Measurements from ENCODE around the gene RNU7-1. TPM values are rescaled to one million over a fixed set of nuclear protein-coding genes. Genes with fewer than 3 reads are reported as not detected.
A peak's percentile ranks its signal among the peaks of the same experiment; 100 is the strongest.

Gene RNU7-1
- total RNA-seq, 2 donors from 2014 or later, result not detected

DNA sequence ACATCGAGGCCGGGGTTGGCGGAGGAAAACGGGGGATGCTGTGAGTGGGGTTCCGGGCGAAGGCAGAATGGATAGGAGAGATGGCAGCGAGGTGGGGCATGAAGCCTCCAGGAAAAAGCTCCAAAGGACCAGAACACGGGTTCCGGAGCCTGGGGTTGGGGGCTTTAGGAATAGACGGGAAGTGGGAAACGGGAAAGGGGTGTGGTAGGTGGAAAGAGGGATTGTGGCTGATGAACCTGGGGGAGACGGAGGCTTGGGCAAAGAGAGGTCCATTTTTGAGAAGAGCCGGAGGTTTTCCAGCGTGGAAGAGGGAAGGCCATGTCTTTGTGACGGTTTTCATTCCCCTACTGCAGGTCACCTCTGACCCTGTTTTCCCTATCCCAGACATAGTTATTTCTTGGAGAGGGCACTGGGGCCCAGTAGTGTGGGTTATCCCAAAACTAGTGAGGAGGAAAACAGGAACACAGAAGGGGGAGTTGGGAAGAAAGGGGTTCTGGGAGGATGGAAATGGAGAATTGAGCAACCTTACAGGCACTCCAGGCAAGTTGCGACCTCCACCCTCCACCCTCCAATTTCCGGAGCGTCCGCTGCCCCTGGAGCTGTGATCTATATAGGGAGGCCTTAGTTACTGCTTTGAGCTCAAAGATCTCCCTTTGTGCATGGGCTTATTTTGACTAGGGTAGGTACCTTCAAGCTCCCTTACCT, 14.8 kb upstream of the RNU7-1 start:
- Mint-ChIP-seq H3K9me3 (no peaks in the 10 kb centered on the region), H3K36me3 (peaks cover 6 to 9% of the 10 kb centered on the region in 2 donors), H3K27ac (peak overlapping the region; percentile 81 to 94)
- no peak for DNase-seq (ENCODE audit: low spot score in 2 of 2)
- ATAC-seq, result no peak

DNA sequence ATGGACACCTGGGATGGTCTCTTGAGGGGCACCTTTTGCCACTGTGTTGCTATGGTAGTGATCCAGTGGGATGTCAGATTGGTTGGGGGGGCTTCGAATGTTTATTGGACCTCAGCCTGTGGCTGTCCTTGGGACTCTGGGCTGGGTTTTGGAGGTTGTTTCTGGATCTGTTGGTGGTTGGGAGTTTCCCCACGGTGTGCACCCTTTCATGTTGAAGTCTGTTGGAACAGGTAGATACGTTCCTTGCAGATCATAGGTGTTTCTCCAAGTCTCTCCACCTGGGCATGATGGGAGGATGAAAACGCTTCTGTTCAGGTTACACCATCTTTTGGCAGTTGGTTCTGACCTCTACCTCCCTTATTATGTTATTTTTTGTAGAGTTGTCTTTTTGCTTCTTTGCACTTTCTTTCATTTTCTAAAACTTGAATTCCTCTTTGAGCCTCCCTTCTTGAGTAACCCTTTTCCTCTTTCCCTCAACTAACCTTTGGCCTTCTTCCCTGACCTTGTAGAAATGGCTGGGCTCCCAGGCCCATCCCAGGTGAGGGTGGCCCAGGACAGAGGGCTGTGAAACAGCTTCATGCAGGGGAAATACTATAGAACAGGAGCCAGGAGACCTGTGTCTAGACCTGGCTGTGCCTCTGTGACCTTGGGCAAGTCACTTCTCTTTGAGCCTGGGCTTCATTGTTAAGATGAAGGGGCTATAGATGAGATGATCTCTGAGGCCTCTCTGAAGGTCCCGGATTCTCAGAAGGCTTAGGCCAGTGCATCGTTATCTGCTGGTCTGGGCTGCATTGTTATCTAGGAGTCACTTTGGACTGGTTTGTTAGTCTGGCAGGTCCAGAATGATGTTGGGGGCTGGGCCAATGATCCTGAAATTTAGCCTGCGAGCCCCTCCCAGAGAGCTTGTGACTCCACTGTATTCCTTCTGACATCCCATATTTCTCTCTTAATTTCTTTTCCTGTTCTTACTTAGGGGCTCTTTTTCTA, 13.9 kb upstream of the RNU7-1 start:
- H3K36me3 Mint-ChIP-seq, result peaks cover 6 to 17% of the 10 kb centered on the region in 2 donors
- H3K9me3 Mint-ChIP-seq, result no peaks in the 10 kb centered on the region
- DNase-seq (ENCODE audit: low spot score in 2 of 2) (no peak), ATAC-seq (no peak)
- peak overlapping the region; percentile 81 to 97 for H3K27ac Mint-ChIP-seq

DNA sequence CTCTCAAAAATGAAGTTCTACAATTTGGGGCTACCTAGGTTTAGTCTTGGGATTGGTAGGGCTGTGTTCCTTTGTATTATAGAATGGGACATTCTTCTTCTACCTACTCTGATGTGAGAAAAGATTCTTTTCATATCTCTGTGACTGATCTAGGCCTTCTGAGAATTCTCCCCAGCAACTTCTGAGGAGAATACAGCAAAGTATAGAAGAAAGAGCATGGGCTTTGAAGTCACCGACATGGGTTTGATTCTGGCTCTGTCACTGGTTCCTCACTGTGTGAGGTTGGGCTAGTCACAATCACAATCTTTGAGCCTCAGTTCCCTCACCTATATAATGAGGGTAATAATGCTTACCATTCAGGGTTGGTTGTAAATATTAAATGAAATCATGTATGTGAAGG, 10.8 kb upstream of the RNU7-1 start:
- Mint-ChIP-seq H3K36me3 (peaks cover 17 to 29% of the 10 kb centered on the region in 2 donors), H3K27ac (peak overlapping the region; percentile 25 to 73), H3K9me3 (no peaks in the 10 kb centered on the region)
- DNase-seq (ENCODE audit: low spot score in 2 of 2) (no peak), ATAC-seq (no peak)

DNA sequence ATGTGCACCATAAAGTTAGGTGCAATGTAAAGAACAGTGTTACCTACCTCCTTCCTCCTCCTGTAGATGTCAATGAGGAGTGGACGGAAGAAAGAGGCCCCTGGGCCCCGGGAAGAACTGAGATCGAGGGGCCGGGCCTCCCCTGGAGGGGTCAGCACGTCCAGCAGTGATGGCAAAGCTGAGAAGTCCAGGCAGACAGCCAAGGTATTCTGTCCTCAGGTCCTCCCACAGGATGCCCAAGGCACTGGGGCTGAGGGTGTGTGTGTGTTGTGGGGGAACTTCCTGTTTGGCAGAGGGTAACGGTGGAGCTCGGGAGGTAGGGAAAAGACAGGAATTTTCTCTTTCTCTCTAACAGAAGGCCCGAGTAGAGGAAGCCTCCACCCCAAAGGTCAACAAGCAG, 9.5 kb upstream of the RNU7-1 start:
- ATAC-seq (no peak), DNase-seq (ENCODE audit: low spot score in 2 of 2) (no peak)
- peak overlapping the region; percentile 40 to 48 for H3K27ac Mint-ChIP-seq
- H3K36me3 Mint-ChIP-seq, result peaks cover 16 to 25% of the 10 kb centered on the region in 2 donors
- H3K9me3 Mint-ChIP-seq, result no peaks in the 10 kb centered on the region

DNA sequence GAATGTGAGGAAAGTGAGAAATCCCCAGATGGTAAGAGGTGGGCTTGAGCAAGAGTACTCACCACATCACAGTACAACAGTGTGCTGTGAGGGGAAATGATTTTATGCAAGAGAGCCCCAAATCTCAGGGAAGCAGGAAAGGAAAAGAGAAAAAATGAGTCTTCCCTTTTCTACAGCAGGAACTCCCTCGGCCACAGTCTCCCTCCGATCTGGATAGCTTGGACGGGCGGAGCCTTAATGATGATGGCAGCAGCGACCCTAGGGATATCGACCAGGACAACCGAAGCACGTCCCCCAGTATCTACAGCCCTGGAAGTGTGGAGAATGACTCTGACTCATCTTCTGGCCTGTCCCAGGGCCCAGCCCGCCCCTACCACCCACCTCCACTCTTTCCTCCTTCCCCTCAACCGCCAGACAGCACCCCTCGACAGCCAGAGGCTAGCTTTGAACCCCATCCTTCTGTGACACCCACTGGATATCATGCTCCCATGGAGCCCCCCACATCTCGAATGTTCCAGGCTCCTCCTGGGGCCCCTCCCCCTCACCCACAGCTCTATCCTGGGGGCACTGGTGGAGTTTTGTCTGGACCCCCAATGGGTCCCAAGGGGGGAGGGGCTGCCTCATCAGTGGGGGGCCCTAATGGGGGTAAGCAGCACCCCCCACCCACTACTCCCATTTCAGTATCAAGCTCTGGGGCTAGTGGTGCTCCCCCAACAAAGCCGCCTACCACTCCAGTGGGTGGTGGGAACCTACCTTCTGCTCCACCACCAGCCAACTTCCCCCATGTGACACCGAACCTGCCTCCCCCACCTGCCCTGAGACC, 8.0 kb upstream of the RNU7-1 start:
- ATAC-seq (no peak), DNase-seq (ENCODE audit: low spot score in 2 of 2) (no peak)
- H3K27ac Mint-ChIP-seq, result peak overlapping the region; percentile 95 to 98
- H3K36me3 Mint-ChIP-seq, result peaks cover 16 to 30% of the 10 kb centered on the region in 2 donors
- H3K9me3 Mint-ChIP-seq, result no peaks in the 10 kb centered on the region

DNA sequence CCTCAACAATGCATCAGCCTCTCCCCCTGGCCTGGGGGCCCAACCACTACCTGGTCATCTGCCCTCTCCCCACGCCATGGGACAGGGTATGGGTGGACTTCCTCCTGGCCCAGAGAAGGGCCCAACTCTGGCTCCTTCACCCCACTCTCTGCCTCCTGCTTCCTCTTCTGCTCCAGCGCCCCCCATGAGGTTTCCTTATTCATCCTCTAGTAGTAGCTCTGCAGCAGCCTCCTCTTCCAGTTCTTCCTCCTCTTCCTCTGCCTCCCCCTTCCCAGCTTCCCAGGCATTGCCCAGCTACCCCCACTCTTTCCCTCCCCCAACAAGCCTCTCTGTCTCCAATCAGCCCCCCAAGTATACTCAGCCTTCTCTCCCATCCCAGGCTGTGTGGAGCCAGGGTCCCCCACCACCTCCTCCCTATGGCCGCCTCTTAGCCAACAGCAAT, 7.4 kb upstream of the RNU7-1 start:
- Mint-ChIP-seq H3K9me3 (no peaks in the 10 kb centered on the region), H3K36me3 (peaks cover 16 to 30% of the 10 kb centered on the region in 2 donors), H3K27ac (peak overlapping the region; percentile 95 to 98)
- DNase-seq (ENCODE audit: low spot score in 2 of 2) (no peak), ATAC-seq (no peak)

DNA sequence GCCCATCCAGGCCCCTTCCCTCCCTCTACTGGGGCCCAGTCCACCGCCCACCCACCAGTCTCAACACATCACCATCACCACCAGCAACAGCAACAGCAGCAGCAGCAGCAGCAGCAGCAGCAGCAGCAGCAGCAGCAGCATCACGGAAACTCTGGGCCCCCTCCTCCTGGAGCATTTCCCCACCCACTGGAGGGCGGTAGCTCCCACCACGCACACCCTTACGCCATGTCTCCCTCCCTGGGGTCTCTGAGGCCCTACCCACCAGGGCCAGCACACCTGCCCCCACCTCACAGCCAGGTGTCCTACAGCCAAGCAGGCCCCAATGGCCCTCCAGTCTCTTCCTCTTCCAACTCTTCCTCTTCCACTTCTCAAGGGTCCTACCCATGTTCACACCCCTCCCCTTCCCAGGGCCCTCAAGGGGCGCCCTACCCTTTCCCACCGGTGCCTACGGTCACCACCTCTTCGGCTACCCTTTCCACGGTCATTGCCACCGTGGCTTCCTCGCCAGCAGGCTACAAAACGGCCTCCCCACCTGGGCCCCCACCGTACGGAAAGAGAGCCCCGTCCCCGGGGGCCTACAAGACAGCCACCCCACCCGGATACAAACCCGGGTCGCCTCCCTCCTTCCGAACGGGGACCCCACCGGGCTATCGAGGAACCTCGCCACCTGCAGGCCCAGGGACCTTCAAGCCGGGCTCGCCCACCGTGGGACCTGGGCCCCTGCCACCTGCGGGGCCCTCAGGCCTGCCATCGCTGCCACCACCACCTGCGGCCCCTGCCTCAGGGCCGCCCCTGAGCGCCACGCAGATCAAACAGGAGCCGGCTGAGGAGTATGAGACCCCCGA, 6.8 kb upstream of the RNU7-1 start:
- peak; percentile 33 to 58 for ATAC-seq
- peaks cover 16 to 30% of the 10 kb centered on the region in 2 donors for H3K36me3 Mint-ChIP-seq
- DNase-seq (ENCODE audit: low spot score in 2 of 2), result peak in 1 of 2 donors; percentile 64
- no peaks in the 10 kb centered on the region for H3K9me3 Mint-ChIP-seq
- peak overlapping the region; percentile 95 to 98 for H3K27ac Mint-ChIP-seq

DNA sequence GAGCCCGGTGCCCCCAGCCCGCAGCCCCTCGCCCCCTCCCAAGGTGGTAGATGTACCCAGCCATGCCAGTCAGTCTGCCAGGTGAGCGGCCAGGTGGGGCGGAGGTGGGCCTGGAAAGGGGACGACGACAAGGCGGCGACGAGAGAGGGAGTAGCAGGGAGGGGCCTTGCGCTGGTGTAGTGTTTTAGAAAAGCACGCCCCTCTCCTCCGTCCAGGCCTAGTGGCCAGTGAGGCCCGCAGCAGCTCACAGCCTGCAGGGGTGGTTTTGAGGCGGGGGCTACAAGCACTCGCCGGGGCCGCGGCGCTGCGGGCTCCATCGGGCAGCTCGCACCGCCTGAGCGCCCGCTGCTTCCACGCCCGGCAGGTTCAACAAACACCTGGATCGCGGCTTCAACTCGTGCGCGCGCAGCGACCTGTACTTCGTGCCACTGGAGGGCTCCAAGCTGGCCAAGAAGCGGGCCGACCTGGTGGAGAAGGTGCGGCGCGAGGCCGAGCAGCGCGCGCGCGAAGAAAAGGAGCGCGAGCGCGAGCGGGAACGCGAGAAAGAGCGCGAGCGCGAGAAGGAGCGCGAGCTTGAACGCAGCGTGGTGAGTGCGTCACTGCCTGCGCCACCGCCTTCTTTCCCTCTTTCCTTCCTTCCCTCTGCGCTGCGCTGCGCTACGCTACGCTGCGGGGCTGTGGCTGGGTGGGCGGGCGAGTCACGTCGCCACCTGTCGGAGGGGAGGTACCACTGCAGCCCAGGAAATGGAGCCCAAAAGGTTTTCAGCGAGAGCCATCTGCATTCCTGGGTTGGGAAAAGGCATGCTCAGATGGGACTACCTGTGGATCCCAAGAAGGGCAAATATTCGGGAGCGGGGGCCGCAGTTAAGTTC, 5.9 kb upstream of the RNU7-1 start:
- peak overlapping the region; percentile 95 to 98 for H3K27ac Mint-ChIP-seq
- H3K36me3 Mint-ChIP-seq, result peaks cover 16 to 30% of the 10 kb centered on the region in 2 donors
- ATAC-seq, result peak; percentile 95 to 96
- H3K9me3 Mint-ChIP-seq, result no peaks in the 10 kb centered on the region
- DNase-seq (ENCODE audit: low spot score in 2 of 2), result peak; percentile 90 to 94

DNA sequence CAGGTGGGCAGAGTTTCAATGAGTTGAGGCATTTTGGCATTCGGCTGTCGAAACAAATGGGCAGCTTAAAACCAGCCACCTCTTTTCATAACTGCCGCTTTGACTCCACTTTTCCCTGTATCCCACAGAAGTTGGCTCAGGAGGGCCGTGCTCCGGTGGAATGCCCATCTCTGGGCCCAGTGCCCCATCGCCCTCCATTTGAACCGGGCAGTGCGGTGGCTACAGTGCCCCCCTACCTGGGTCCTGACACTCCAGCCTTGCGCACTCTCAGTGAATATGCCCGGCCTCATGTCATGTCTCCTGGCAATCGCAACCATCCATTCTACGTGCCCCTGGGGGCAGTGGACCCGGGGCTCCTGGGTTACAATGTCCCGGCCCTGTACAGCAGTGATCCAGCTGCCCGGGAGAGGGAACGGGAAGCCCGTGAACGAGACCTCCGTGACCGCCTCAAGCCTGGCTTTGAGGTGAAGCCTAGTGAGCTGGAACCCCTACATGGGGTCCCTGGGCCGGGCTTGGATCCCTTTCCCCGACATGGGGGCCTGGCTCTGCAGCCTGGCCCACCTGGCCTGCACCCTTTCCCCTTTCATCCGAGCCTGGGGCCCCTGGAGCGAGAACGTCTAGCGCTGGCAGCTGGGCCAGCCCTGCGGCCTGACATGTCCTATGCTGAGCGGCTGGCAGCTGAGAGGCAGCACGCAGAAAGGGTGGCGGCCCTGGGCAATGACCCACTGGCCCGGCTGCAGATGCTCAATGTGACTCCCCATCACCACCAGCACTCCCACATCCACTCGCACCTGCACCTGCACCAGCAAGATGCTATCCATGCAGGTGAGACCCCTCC, 5.0 kb upstream of the RNU7-1 start:
- peaks cover 16 to 29% of the 10 kb centered on the region in 2 donors for H3K36me3 Mint-ChIP-seq

DNA sequence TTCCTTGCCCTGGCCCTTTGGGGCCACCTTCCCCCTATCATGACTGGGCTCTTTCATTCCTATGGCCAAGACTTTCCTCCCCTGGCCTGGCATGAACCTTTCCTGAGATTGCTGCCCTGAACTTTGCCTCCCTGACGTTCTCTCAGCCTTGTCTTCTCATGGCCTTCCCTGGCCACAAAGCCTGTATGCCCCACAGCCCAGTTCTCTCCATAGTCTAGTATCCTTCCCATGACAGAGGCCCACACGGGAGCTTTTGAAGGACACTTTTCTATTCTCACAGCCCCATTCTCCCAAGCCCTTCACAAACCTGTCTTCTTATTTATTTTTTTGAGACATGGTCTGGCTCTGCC, 4.5 kb upstream of the RNU7-1 start:
- Mint-ChIP-seq H3K36me3 (peaks cover 21 to 23% of the 10 kb centered on the region in 2 donors), H3K27ac (peak overlapping the region; percentile 95 to 98), H3K9me3 (no peaks in the 10 kb centered on the region)
- ATAC-seq (no peak), DNase-seq (ENCODE audit: low spot score in 2 of 2) (no peak)

More for the DNA sequence above, 5.0 kb upstream of the RNU7-1 start:
- Mint-ChIP-seq H3K27ac (peak overlapping the region; percentile 95 to 98), H3K9me3 (no peaks in the 10 kb centered on the region)
- ATAC-seq (no peak), DNase-seq (ENCODE audit: low spot score in 2 of 2) (no peak)

DNA sequence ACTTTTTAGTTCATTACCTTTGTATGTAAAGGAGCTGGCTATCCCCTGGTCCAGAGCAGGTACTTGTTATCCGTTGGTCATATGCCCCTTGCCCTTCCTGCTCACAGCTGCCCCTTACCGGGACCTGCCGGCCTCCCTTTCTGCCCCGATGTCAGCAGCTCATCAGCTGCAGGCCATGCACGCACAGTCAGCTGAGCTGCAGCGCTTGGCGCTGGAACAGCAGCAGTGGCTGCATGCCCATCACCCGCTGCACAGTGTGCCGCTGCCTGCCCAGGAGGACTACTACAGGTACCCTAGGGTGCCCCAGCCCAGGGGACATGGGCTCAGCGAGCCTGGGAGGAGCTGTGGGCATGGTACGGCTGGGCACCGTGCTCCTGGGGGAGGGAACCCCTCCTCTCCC, 2.3 kb upstream of the RNU7-1 start:
- peak overlapping the region; percentile 72 to 99 for H3K27ac Mint-ChIP-seq
- H3K9me3 Mint-ChIP-seq, result no peaks in the 10 kb centered on the region
- peaks cover 14 to 40% of the 10 kb centered on the region in 2 donors for H3K36me3 Mint-ChIP-seq
- ATAC-seq (no peak), DNase-seq (ENCODE audit: low spot score in 2 of 2) (no peak)

DNA sequence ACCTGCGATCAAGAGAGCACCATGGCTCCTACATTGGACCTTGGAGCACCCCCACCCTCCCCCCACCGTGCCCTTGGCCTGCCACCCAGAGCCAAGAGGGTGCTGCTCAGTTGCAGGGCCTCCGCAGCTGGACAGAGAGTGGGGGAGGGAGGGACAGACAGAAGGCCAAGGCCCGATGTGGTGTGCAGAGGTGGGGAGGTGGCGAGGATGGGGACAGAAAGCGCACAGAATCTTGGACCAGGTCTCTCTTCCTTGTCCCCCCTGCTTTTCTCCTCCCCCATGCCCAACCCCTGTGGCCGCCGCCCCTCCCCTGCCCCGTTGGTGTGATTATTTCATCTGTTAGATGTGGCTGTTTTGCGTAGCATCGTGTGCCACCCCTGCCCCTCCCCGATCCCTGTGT, 1.8 kb upstream of the RNU7-1 start:
- H3K36me3 Mint-ChIP-seq, result peaks cover 11 to 40% of the 10 kb centered on the region in 2 donors
- peak overlapping the region in 1 of 2 donors; percentile 99 for H3K27ac Mint-ChIP-seq
- ATAC-seq, result no peak
- H3K9me3 Mint-ChIP-seq, result no peaks in the 10 kb centered on the region
- no peak for DNase-seq (ENCODE audit: low spot score in 2 of 2)

DNA sequence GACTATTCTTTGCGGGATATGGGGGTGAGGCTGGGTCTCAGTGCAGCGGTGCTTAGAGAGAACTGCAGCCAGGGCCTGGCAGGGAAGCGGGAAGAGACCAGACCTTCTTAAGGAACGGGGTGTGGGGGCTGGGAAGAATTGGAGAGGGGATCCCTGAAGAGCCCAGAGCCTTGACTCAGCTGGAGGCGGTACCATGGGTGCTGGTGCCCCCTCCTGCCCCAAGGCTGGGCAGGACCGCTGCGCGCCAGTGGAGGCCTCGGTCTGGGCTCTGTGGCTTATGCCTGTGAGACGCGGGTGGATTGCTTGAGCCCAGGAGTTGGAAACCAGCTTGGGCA, 1.3 kb upstream of the RNU7-1 start:
- DNase-seq (ENCODE audit: low spot score in 2 of 2) (no peak), ATAC-seq (no peak)
- peak overlapping the region; percentile 99 to 100 for H3K27ac Mint-ChIP-seq
- H3K9me3 Mint-ChIP-seq, result no peaks in the 10 kb centered on the region
- H3K36me3 Mint-ChIP-seq, result peaks cover 13 to 43% of the 10 kb centered on the region in 2 donors

DNA sequence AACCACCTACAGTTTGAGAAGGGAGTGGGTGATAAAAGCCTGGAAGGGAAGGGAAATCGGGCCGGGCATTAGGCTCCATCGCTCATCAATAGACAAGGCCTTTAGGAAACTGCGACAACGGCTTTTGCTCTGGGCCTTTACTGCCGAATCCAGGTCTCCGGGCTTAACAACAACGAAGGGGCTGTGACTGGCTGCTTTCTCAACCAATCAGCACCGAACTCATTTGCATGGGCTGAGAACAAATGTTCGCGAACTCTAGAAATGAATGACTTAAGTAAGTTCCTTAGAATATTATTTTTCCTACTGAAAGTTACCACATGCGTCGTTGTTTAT, 261 bp upstream of the RNU7-1 start:
- H3K9me3 Mint-ChIP-seq, result no peaks in the 10 kb centered on the region
- H3K36me3 Mint-ChIP-seq, result peaks cover 24 to 42% of the 10 kb centered on the region in 2 donors
- peak; percentile 36 to 41 for ATAC-seq

More for the DNA sequence above, 261 bp upstream of the RNU7-1 start:
- peak; percentile 75 to 81 for DNase-seq (ENCODE audit: low spot score in 2 of 2)
- peak overlapping the region; percentile 99 to 100 for H3K27ac Mint-ChIP-seq
